ENCODE measurements around the gene ZBTB7C.

- TF ChIP-seq CTCF (IDR thresholded peaks at IDR 0.05): no peak
- TF ChIP-seq POLR2A (IDR thresholded peaks at IDR 0.05): no peak
Measured at GRCh38 chr18:48361801-48362200, 47.4 kb downstream of the ZBTB7C start.
